Skeletal muscle cell (primary cell): Measurements from ENCODE around the gene KRT34.
"Not testable (repeated sequence)": the region's sequence is repeated elsewhere in the genome, so short reads cannot be mapped to it uniquely, and the experiment has no call there.

Experiments used
- DNase-seq: peaks from one replicate; pipeline ENCODE4 v3.0.0-alpha.2; 2010; ENCODE audit warnings: low read depth
- H3K4me3 ChIP-seq: 2 replicates; pipeline ENCODE4 v1.5.1; 2011; ENCODE audit warnings: low read depth, mild to moderate bottlenecking, control low read depth, low read length, moderate library complexity

Gene KRT34

DNA sequence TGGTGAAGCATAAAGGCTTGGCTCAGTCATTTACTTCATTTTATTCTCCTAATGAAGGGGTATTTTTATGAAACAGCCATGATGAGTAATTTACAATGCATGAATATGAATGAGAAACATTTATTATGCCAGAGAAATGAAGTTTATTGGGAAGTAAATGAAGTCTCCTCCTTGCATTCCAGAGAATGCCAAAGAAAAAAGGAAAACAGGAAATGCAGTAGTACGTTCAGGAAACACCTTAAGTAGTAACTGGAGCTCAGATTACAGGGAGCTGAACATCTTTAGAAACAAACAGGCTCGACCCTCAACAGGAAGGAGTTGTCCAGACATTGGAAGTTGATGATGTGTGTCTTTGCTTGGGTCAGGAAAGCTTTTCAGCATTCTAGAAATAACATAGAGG is 4.6 kb downstream of the KRT34 start:
- DNase-seq, result no peak
- no peak overlapping the region for H3K4me3 ChIP-seq

DNA sequence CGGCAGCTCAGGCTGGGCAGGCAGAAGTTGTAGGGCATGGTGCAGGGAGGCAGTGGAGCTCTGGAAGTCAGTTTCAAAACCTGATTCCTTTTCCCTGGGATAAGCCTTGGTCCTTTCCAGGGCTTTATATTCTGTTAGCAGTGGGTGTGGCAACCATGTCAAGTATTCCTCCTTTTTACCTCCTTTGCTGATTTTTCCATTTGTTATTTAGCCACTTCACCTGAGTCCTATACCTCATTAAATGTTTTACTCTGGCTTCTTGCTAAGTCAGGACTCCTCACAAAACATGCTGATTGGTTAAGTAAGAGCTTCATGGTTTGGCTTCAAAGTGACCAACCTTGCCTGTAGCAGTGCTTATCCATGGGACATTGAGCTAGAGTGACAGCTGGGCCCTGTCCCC is 12.4 kb downstream of the KRT34 start, which contains the start of gene KRT33B:
TSS of gene KRT33B (minus strand) at position 101 of the 400 bp plus-strand sequence. CDS start at position 38, 63 bp downstream.
- H3K4me3 ChIP-seq, result no peak within 1 kb of the TSS
- DNase-seq, result no peak

DNA sequence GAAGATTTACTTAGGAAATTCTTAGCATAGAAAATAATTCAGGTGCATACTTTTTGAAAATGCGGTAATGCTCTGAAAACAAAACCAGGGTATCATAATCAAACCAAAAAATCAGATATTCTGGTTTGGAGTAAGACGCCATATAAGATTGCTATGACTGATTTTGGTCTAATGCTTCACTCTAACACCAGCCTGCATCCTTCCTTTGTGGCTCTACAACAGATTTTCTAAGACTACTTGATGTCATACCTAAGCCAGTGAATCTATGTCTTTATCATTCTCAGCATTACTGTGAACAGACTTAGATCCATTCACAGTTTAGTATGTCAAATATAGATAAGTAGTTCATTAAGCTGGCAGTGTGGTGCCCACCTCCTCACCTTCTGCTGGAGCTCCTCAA is 13.1 kb downstream of the KRT34 start:
- DNase-seq, result no peak
- H3K4me3 ChIP-seq, result no peak overlapping the region

DNA sequence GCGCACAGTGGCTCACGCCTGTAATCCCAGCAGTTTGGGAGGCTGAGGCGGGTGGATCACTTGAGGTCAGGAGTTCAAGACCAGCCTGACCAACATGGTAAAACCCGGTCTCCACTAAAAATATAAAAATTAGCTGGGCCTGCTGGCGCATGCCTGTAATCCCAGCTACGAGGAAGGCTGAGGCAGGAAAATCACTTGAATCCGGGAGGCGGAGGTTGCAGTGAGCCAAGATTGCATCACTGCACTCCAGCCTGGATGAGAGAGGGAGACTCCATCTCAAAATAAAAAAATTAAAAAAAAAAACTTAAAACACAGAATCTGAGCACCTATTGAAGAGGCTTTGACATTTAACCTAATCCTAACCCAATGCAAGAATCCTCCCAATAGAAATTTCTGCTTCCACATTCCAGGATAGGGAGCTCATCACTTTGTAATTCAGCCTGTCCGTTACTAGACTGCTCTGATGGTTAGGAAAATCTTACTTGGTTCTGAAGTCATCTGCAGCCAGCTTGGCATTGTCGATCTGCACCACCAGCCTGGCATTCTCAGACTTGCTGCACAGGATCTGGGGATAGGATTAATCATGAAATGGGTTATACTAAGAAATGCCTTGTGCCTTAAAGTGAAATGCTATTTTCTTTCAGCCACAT is 14.6 kb downstream of the KRT34 start:
- DNase-seq, result no peak
- no peak overlapping the region for H3K4me3 ChIP-seq

DNA sequence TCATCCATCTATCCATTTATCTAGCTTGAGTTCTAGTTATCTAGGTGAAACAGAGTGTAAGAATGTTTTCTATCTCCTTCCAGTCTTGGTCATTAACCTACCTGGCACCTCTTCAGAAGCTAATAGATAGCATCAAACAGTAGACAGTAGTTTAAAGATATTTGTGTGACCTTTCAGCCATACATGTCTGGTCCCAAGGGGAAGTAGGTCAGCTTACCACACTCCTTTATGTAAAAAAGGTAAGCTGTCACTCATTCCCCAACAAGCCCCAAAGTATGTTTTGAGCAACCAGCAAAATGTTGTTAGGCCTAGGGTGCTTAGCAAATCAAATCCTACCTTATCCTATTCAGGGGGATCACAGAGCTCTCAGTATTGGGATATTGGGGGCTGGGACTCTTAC is 16.0 kb downstream of the KRT34 start:
- DNase-seq, result no peak
- H3K4me3 ChIP-seq, result no peak overlapping the region

DNA sequence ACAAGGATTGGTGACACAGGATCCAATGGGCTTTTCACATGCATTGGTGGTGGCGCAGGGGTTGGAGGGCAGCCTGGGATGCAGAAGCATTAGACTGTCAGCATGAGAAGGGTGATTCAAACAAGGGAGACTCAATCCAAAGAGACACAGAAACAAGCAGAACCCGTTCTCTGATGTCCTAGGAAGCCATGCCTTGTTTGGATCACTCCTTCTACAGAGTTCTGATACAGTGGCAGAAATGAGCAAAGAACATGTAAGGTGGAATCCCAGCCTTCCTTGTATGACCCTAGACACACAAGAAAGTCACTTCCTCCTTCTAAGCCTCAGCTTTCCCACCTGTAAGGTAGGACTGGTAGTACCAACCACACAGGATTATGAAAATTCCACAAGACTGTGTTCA is 18.2 kb downstream of the KRT34 start:
- DNase-seq, result no peak
- H3K4me3 ChIP-seq, result no peak overlapping the region

DNA sequence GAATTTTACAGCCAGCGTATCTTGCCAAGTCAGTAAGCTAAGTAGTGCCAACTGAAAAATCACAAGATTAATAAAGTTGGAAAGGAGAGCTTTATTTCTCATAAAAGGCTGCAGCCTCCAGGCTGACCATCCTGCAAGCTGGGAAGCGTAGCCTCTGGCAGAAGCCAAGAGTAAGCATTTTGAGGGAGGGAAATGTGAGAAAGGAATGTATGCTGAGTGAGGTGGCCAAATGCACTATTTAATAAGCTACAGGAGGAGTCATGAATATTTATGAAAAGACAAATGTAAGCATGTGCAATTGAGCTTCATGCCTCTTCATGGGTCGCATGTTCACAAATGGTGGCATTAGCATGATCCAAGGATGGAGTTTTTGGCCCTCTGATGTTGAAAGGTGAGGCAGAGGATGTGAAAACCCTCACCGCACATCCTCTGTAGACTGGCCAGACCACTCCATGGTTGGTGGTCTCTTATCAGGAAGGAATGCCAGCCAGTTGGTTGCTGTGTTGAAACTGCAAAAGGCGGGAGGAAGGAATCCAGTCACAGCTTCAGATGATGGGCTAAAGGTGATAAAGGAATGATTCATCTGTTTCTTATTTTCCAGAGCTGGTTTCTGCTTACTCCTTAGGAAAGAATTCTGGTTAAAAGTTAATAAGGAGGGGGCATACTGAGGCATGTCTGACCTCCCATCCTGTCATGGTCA is 21.7 kb downstream of the KRT34 start:
- no peak for DNase-seq
- no peak overlapping the region for H3K4me3 ChIP-seq

DNA sequence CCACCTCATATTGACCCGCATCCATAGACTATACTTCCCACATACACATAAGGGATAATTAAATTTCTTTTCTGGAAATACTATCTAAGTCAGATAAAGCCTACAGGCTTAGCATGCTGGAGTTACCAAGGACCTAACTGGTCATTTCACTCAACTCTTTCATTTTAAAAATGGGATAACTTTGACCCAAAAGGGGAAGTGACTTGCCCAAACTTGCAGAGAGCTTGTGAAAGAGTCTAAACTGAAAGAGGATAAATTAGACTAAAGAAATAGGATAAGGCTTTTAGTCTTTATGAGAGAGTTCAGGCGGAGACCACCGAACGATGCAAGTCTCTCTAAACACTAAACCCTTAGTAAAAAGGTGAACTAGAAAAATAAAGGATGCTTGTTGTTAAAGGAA is 27.6 kb downstream of the KRT34 start:
- no peak for DNase-seq
- no peak overlapping the region for H3K4me3 ChIP-seq

DNA sequence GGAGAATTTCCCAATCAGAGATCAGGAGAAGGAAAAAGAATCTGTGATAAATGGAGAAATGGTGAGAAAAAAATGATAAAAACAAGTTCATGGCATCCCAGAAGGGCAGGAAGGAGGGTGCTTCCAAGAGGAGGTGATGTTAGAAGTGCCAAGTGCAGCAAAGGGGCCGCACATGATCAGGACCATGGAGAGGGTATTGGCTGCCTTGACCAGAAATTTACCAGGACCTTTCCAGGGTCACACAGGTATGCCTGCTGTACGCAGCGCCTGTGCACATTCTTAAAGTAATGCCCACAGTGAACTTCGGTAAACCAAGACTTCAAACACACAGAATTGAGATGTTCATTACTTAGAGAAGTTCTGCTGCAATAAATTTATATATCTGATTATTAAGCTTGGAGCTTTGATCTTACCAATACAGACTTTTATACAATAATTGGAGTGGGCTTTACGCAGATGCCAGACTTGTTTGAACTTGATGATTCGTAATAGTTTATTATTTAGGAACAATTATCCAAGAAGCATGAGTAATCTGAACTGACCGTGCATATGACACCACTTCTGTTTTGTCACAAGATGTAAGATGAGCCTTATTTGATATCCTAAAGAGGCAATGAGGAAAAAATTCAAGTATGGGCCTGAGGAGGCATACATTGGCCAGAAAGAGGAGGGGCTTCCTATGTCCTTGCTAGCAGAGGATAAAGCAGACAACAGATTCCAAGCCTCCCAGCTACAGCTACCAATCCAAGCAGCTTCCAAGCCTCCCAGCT is 29.3 kb downstream of the KRT34 start:
- no peak overlapping the region for H3K4me3 ChIP-seq
- DNase-seq, result no peak

DNA sequence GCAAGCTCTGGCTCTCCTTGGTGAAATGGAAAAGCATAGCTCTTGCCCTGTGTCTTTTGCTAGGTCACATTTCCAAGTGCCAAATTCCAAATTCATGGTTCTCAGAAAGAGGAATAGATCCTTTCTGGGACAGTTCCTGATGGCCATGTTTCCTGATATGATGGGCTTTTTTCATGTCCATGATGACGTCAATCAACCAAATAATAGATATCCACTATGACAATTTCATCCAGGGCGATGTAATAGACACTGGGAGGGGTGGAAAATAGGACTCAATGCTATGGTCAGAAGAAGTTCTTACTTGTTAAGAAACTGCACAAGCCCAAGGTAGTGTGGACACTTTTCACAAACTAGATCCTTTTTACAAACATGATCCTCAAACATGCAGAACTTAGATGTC is 30.9 kb downstream of the KRT34 start:
- no peak for DNase-seq
- no peak overlapping the region for H3K4me3 ChIP-seq

DNA sequence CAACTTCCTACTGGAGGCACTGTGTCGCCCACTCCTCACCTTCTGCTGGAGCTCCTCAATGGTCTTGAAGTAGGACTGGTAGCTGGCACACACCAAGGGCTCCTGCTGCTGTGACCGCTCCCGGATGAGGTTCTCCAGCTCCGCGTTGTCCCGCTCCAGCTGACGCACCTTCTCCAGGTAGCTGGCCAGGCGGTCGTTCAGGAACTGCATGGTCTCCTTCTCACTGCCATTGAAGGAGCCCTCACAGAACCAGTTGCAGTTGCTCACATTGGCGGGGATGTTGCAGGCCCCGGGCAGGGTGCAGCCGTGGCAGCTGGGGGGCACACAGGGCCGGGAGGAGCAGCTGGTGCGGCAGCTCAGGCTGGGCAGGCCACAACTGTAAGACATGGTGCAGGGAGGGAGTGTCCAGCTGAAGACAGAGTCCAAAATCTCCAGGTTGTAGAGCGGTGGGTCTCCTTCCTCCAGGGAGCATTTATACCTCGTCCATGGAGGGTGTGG is 31.7 kb downstream of the KRT34 start, which contains the start of gene KRT33A:
TSS of gene KRT33A (minus strand) at position 448 of the 498 bp plus-strand sequence. CDS start at position 387, 61 bp downstream.
- not testable (repeated sequence) for DNase-seq, H3K4me3 ChIP-seq

DNA sequence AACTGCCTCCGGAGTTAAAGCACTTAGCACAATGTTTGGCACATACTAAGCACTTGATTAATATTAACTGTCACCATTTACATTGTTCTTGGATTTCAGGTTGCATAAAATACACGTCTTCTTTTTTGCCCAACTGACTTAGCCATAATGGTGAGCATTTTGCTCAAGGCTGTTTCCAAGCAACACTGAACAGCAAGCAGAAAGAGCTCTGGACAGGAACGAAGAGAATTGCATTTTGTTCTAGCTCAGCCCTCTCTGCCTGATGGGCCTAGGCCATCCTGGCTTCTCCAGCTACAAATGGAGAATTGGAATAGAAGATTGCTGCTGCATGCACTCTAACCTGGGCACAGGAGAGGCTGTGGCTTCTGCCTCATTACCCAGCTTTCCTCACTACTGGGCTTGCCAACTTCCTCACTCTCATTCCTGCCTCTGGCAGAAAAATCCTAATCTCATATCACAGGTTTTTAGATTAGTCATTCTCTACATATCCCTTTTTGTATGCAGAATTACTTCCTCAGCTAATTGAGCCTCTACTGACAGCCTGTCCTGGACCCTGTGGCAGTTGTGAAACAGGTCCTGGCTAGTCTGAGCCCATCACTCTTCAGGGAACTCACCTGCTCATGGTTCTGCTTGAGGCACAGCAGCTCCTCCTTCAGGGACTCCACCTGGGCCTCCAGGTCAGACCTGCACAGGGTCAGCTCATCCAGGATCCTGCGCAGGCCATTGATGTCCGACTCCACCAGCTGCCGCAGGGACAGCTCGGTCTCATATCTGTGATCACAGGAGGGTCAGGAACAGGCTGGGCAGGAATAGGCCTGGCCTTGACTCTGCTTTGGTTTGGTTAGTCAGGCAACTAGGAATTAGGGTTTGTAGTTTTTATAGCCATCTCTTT is 34.0 kb downstream of the KRT34 start:
- no peak overlapping the region for H3K4me3 ChIP-seq
- DNase-seq, result no peak

DNA sequence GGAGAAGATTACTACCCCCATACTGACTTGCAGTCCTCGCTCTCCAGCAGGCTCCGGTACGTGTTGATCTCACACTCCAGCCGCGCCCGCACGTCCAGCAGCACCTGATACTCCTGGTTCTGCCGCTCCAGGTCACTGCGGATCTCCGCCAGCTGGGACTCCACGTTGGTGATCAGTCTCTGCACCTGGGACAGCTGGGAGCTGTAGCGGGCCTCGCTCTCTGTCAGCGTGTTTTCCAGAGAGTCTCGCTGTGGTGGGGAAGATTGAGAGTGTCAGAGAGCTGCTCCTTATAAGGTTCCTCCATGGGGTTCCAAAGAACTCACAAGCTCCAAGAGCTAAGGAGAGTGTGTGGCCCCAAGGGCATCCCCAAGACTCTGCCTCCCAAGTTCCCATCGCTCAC is 35.7 kb downstream of the KRT34 start:
- not testable (repeated sequence) for H3K4me3 ChIP-seq, DNase-seq

DNA sequence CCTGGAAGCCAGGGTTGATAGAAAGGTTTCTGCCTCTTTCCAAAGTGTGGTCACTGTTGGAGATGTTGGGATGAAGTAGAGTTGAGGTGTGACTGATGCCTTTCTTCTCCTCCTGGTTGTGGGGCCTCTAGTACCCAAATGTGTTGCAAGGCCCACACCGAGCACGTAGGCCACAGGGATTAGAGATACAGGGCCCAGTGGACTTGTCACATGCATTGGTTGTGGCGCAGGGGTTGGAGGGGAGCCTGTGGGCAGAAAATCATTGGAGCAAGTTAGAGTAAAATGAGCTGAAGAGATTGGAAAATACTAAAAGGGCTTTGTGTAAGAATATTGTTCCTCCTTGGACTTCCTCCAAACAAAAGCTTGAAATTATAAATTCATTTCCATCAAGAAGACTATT is 36.1 kb downstream of the KRT34 start:
- no peak for DNase-seq
- no peak overlapping the region for H3K4me3 ChIP-seq

DNA sequence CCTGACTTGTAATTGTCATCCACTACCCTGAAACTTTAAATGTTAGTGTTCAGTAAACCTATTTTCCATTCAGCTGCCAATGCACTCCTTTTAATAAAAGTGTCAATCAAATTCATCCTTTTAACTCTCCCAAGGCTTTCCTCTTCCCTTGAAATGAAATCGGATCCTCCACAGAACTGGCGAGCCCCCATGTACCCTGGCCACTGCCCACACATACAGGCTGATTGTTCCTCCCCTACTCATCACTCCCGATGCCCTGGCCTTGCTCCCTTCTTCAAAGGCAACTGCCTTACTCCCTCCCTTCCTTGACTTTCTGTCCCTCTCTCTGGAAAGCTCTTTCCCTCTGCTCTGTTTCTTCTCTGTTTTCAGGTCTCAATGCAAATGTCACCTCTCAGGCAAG is 39.1 kb downstream of the KRT34 start:
- H3K4me3 ChIP-seq, result no peak overlapping the region
- DNase-seq, result no peak

DNA sequence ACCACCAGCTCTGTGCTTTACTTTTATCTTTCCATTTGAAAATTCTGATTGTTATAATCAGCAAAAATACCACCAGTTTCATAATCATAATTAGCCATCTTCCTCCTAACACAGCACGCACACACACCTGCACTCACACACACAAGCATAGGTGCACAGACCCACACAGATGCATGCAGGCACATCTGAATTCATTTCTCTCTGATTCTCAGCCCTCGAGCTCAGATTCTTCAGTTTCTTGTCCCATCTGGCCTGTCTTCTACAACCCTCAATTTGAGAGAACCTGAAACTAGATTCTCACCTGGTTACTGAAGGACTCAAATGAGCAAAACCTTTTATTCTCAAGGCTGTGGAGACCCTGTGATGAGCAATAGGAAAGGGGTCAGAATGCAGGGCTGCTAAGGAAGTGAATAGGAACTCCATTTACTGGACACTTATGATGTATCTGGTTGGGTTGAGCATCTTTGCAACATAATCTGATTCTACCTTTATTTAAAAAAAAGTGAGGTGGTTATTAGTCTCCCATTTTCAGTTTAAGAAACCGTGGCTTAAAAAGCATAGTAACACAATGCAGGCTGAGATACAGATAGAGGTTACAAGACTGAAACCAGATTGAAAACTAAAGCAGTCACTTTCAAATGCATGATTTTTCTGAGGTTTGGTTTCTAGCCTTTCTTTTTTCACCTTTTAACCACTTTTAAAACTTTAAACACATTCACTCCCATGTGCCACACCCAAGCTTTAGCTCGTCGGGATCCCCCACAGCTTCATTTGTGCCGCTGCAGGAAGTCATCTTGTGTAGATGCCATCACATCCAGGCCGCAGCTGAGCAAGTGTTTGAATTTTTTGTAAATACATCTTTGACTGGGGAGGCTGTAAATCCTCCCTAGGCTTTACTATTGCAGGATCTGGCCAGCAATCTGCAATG is 40.9 kb downstream of the KRT34 start:
- no peak overlapping the region for H3K4me3 ChIP-seq
- no peak for DNase-seq

DNA sequence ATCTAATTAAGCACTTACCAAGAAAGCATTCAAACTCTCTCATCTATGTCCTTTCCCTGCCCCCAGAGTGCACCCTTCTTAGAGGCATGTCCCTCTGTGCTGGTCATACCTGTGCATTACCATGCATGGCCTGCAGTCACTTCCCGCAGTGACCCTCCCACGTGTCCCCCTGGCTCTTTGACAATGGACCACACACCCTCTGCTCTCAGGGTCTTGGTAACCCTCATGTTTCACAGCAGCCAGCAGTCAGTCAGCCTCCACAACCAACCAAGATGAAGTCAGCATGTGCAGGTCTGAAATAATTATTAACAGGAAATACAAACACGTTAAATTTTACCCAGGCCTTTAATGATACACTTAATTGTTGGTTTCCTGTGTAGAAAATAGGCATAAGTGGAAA is 41.6 kb downstream of the KRT34 start:
- no peak overlapping the region for H3K4me3 ChIP-seq
- DNase-seq, result no peak

DNA sequence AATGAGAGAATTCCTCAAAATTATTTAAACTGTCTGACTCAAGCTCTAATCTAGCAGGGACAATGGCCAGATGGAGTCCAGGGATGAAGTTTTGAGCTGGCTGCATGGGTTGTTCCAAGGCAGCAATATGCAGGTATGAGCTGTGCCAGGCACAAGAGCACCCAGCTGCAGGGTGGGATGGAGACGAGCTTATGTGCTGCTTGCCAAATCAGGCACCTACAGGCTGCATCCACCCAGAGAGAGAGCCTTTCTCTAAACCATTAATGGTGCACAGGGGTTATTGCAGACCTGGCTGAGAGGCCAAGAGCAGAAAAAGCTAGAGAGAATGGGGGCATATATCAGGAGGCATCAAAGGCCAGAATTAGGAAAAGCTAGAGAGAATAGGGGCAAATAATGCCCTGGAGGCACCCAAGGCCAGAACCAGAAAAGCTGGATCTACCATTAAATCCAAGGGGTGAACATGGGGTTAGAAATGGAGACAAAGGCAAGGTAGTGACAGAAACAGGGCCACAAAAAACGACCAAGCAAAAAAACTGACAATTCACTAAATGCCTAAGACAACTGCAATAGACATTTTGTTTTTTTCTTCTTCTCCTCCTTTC is 42.4 kb downstream of the KRT34 start:
- no peak overlapping the region for H3K4me3 ChIP-seq
- no peak for DNase-seq
